Naive thymus-derived CD4-positive, alpha-beta T cell (primary cell): ENCODE data around the gene DIS3L2. TPM values are rescaled to one million over a fixed set of nuclear protein-coding genes. Genes with fewer than 3 reads are reported as not detected.
"Not testable (repeated sequence)": the region's sequence is repeated elsewhere in the genome, so short reads cannot be mapped to it uniquely, and the experiment has no call there.

Experiments
- ATAC-seq: fragments of 150-1000 bp; cut with Tn5 transposase; 2 replicates; pipeline ENCODE4 v1.10.0; 2021; ENCODE audit warnings: mild to moderate bottlenecking, moderate library complexity
- CTCF ChIA-PET: fragments of 350-600 bp; sonication (Branson Sonifier 250); formaldehyde crosslinking; loops from one replicate; lab custom pipeline; 2021; ENCODE audit warnings: antibody characterized with exemption; lab: Charles Lee
- POLR2A ChIA-PET: fragments of 350-600 bp; sonication (Branson Sonifier 250); formaldehyde crosslinking; loops from one replicate; lab custom pipeline; 2021; ENCODE audit warnings: antibody characterized with exemption, inconsistent platforms; lab: Charles Lee
- DNase-seq, 9 donors: peaks; one replicate each; pipeline versions ENCODE4 v3.0.0 to v3.0.0-alpha.2; 2020 to 2022; ENCODE audit warnings: mixed read lengths in 1 of 9
- H3K27ac ChIP-seq: one replicate; pipeline ENCODE4 v1.7.0; 2013; ENCODE audit warnings: mild to moderate bottlenecking, low read depth, low read length, moderate library complexity
- H3K27me3 ChIP-seq, 2 donors: one replicate each; pipeline ENCODE4 v1.7.0; 2013; ENCODE audit warnings: low read length in 2 of 2, mild to moderate bottlenecking in 2 of 2, moderate library complexity in 2 of 2; ENCODE audit not compliant: control insufficient read depth in 2 of 2, insufficient read depth in 2 of 2
- H3K36me3 ChIP-seq, 3 experiments: 1 replicate in 2 of 3; 2 replicates in 1 of 3; pipeline ENCODE4 v1.7.0; 2013; ENCODE audit warnings: low read length in 3 of 3, mild to moderate bottlenecking in 3 of 3, moderate library complexity in 1 of 3; ENCODE audit not compliant: insufficient read depth in 3 of 3, control insufficient read depth in 2 of 3
- H3K4me1 ChIP-seq, 2 donors: one replicate each; pipeline ENCODE4 v1.7.0; 2013; ENCODE audit warnings: low read length in 2 of 2, mild to moderate bottlenecking in 2 of 2, moderate library complexity in 1 of 2; ENCODE audit not compliant: control insufficient read depth in 2 of 2, insufficient read depth in 2 of 2
- H3K4me3 ChIP-seq: 2 replicates; pipeline ENCODE4 v1.7.0; 2013; ENCODE audit warnings: mild to moderate bottlenecking, low read length
- H3K9me3 ChIP-seq, 3 experiments: 1 replicate in 2 of 3; 2 replicates in 1 of 3; pipeline ENCODE4 v1.7.0; 2013; ENCODE audit warnings: low read length in 3 of 3; ENCODE audit not compliant: control insufficient read depth in 2 of 3
- H3K27ac Mint-ChIP-seq, 9 donors: one replicate each; pipeline ENCODE4 v1.8.0; 2020 to 2022; ENCODE audit warnings: mixed read lengths in 9 of 9, mild to moderate bottlenecking in 8 of 9, moderate library complexity in 5 of 9, inconsistent platforms in 2 of 9
- H3K27me3 Mint-ChIP-seq, 5 donors: one replicate each; pipeline ENCODE4 v1.8.0; 2021 to 2022; ENCODE audit warnings: mixed read lengths in 5 of 5, mild to moderate bottlenecking in 1 of 5
- H3K36me3 Mint-ChIP-seq, 5 donors: one replicate each; pipeline ENCODE4 v1.8.0; 2020 to 2022; ENCODE audit warnings: mixed read lengths in 5 of 5, mild to moderate bottlenecking in 3 of 5, inconsistent platforms in 1 of 5
- H3K4me1 Mint-ChIP-seq, 7 donors: one replicate each; pipeline ENCODE4 v1.8.0; 2020 to 2022; ENCODE audit warnings: mixed read lengths in 7 of 7, mild to moderate bottlenecking in 3 of 7, inconsistent platforms in 1 of 7
- H3K4me3 Mint-ChIP-seq, 10 donors: one replicate each; pipeline ENCODE4 v1.8.0; 2020 to 2022; ENCODE audit warnings: mild to moderate bottlenecking in 10 of 10, mixed read lengths in 10 of 10, moderate library complexity in 6 of 10, inconsistent platforms in 2 of 10
- H3K9me3 Mint-ChIP-seq, 11 donors: one replicate each; pipeline ENCODE4 v1.8.0; 2020 to 2022; ENCODE audit warnings: mixed read lengths in 11 of 11, mild to moderate bottlenecking in 4 of 11, inconsistent platforms in 1 of 11, moderate library complexity in 1 of 11
- intact Hi-C, 2 donors: fragments of 100-400 bp; cut with micrococcal nuclease; formaldehyde crosslinking; loops; one replicate each; pipeline ENCODE4 v1.15.1; 2023
- polyA plus RNA-seq, 2 donors: library from polyadenylated mRNA; unstranded; fragments of 300-500 nt; fragmentation: Illumina TruSeq; gene quantifications; one replicate each; pipeline ENCODE4 v1.2.3, GENCODE V29; 2021
- total RNA-seq, 6 experiments: library from RNA in 5 of 6; stranded (reverse) in 5 of 6; gene quantifications; 1 replicate in 5 of 6; 2 replicates in 1 of 6; pipeline ENCODE4 v1.2.3 and lab custom pipeline; 2021 to 2026

DIS3L2 gene
- total and polyA plus RNA-seq, 7 experiments from 2014 or later = 17.9 to 78.4 (median 59.7) TPM

DNA sequence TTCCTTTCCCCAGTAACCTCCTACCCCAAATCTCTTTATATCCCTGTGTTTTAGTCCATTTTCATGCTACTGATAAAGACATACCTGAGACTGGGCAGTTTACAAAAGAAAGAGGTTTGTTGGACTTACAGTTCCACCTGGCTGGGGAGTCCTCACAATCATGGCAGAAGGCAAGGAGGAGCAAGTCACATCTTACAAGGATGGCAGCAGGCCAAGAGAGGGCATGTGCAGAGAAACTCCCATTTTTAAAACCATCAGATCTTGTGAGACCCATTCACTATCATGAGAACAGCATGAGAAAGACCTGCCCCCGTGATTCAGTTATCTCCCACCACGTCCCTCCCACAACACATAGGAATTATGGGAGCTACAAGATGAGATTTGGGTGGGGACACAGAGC, 352.1 kb downstream of the DIS3L2 start:
- Mint-ChIP-seq H3K36me3 (peaks cover 0 to 26% (median 6%) of the 10 kb centered on the region in 5 donors), H3K4me3 (peak overlapping the region in 9 of 10 donors; percentile 6 to 78 (median 53)), H3K27ac (peak overlapping the region in 8 of 9 donors; percentile 54 to 92 (median 74)), H3K9me3 (peaks cover 0 to 18% (median 6%) of the 10 kb centered on the region in 11 donors), H3K4me1 (peaks cover 62 to 100% (median 94%) of the 10 kb centered on the region in 7 donors)
- DNase-seq, H3K27me3 Mint-ChIP-seq, H3K4me3 ChIP-seq, POLR2A ChIA-PET, CTCF ChIA-PET, H3K27ac ChIP-seq, H3K36me3 ChIP-seq, H3K9me3 ChIP-seq, ATAC-seq, H3K27me3 ChIP-seq: not testable (repeated sequence)
- H3K4me1 ChIP-seq = peaks cover 66 to 78% of the 10 kb centered on the region in 2 donors
- intact Hi-C loops = loop anchor here in 1 of 2 donors (10.0 kb wide), 1 partner anchor 529 kb away; the partner anchor contains the start of genes COPS7B and PDE6D

DNA sequence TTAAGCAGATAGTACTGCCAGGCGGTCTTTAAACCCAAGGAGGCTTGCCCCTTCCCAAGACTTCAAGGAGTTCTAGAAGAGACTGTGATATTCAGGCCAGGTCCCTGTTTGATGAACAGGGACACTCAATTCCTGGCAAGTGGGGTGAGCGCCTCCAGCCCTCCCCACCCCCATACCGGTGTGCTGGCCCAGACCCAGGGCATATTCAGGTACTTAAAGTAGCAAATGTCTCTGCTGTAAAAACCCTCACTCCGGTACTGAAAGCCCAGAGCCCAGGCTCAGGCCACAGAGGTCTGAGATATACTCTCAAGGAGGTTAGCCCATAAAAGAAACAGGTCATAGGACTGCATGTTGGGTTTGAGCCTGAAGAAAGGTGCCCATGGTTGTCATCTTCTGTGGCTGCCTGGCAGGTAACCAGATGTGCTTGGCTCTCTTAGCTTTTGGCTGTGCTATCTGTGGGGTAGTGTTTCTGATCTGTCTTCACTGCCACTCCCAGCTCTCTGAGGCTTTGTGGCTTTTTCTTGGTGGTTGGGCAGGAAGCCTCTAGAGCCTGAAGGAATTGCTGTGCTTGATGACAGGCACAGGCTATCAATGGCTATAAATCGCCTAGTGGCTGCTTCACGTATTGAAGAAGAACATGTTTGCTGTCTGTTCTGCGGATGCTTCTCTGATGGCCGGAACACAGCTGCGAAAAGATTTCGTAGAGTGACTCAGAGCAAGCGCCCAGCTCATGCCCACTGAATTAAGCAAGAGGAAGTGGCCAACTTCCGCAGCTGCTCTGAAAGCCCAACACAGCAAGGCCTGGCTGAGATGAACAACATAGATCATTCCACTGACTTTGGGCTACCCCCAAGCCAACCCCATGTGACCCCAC, 353.8 kb downstream of the DIS3L2 start:
- Histone ChIP-seq H3K9me3 (no peaks in the 10 kb centered on the region), H3K27ac (peak overlapping the region; percentile 62), H3K4me3 (peak overlapping the region; percentile 25), H3K27me3 (no peaks in the 10 kb centered on the region), H3K4me1 (peaks cover 64 to 77% of the 10 kb centered on the region in 2 donors), H3K36me3 (no peaks in the 10 kb centered on the region)
- peaks cover 0 to 26% (median 6%) of the 10 kb centered on the region in 5 donors for H3K36me3 Mint-ChIP-seq
- peaks cover 0 to 18% (median 6%) of the 10 kb centered on the region in 11 donors for H3K9me3 Mint-ChIP-seq
- ATAC-seq = peak; percentile 91
- intact Hi-C loops = loop anchor here (1.0 to 10.0 kb wide), 6 partner anchors 8 to 608 kb away; partner anchors contain the start of genes COPS7B (in 1 of the 2), DIS3L2 (in 1 of the 2), PDE6D (in 1 of the 2) and PTMA (in 1 of the 2)
- peaks cover 62 to 100% (median 94%) of the 10 kb centered on the region in 7 donors for H3K4me1 Mint-ChIP-seq
- peak overlapping the region; percentile 90 to 97 (median 92) for H3K27ac Mint-ChIP-seq
- DNase-seq = peak; percentile 31 to 78 (median 70)
- peak overlapping the region; percentile 66 to 88 (median 78) for H3K4me3 Mint-ChIP-seq
- POLR2A ChIA-PET = interaction anchor here (0.6 to 1.7 kb wide), 6 partner anchors 9 to 410 kb away, joined by 3 to 6 read pairs (median 4); partner anchors contain the start of gene DIS3L2
- CTCF ChIA-PET = interaction anchor here (0.6 to 2.2 kb wide), 10 partner anchors 9 to 1041 kb away, joined by 3 to 12 read pairs (median 3); no protein-coding TSS in a partner anchor
- no peaks in the 10 kb centered on the region for H3K27me3 Mint-ChIP-seq

DNA sequence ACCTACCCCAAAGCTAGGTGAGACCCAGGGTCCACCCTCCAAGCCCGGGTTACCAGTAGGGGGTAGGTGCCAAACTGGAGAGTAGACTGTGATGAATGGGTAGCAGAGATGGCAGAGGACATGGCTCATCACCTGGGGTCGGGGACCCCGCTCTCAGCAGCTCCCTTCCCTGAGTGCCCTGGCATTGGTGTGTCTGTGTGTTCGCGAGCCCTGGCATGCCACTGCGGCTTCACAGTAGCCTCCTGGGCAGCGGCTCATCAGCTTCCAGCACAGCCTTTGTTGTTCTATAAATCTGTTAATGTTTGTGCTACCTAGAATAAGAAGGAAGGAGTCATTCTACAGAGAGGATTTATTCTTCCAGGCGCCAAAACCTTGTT, 354.4 kb downstream of the DIS3L2 start:
- ATAC-seq (no peak), DNase-seq (no peak)
- Mint-ChIP-seq H3K27me3 (no peaks in the 10 kb centered on the region), H3K4me3 (peak overlapping the region; percentile 66 to 88 (median 78)), H3K36me3 (peaks cover 0 to 25% (median 6%) of the 10 kb centered on the region in 5 donors), H3K9me3 (peaks cover 0 to 18% (median 6%) of the 10 kb centered on the region in 11 donors), H3K4me1 (peaks cover 58 to 100% (median 94%) of the 10 kb centered on the region in 7 donors), H3K27ac (peak overlapping the region; percentile 90 to 97 (median 92))
- no peaks in the 10 kb centered on the region for H3K27me3 ChIP-seq
- H3K4me1 ChIP-seq = peaks cover 58 to 77% of the 10 kb centered on the region in 2 donors
- POLR2A ChIA-PET = interaction anchor here (0.6 to 1.7 kb wide), 6 partner anchors 8 to 410 kb away, joined by 3 to 6 read pairs (median 4); partner anchors contain the start of gene DIS3L2
- H3K4me3 ChIP-seq = peak overlapping the region; percentile 9
- no peaks in the 10 kb centered on the region for H3K9me3 ChIP-seq
- H3K27ac ChIP-seq = peak overlapping the region; percentile 62
- intact Hi-C loops = loop anchor here (1.0 to 10.0 kb wide), 6 partner anchors 7 to 609 kb away; partner anchors contain the start of genes COPS7B (in 1 of the 2), DIS3L2 (in 1 of the 2), PDE6D (in 1 of the 2) and PTMA (in 1 of the 2)
- CTCF ChIA-PET = interaction anchor here (0.7 to 2.2 kb wide), 7 partner anchors 8 to 124 kb away, joined by 3 to 12 read pairs (median 3); no protein-coding TSS in a partner anchor
- H3K36me3 ChIP-seq = no peaks in the 10 kb centered on the region

DNA sequence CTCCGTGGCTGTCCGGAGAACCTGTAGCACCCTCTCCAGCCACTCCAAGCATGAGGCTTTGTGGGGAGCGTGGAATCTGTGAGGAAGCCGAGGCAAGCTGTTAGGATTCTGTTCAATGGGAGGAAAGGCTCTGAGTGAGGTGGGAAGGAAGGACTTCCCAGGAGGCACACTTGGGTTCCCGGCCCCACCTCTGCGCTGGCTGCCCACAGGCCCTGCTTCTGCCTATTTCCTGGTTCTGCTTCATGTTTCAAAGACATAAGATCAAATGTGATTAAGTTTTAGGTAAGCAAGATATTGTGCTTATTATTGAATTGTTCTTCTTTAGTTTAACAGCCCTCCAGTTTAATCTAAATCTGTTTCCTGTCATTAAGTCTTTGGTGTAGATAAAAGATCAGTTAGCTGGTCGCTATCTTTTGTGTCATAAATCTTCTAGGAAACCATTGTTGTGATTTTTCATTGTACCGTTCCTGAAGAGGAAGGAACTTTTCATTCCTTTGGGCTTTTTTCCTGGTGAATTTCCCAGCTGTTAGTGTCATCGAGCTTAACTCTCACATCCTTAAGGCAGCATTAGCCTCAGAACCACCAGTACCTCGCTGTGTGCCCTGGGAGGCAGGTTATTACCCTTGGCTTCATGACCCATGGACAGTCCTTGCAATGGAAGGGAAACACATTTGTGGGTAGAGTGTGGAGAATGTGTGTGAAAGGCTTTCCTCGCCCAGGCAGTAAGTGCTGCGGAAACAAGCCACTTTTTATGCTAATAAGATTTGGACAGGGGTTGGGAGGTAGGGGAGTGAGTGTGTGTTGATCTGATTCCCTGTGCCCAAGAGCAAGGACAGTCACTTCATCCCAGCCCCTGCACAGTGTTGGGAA, 355.2 kb downstream of the DIS3L2 start:
- Mint-ChIP-seq H3K4me3 (peak overlapping the region; percentile 63 to 88 (median 78)), H3K36me3 (peaks cover 0 to 23% (median 6%) of the 10 kb centered on the region in 5 donors), H3K4me1 (peaks cover 59 to 100% (median 94%) of the 10 kb centered on the region in 7 donors), H3K9me3 (peaks cover 0 to 18% (median 6%) of the 10 kb centered on the region in 11 donors), H3K27me3 (no peaks in the 10 kb centered on the region), H3K27ac (peak overlapping the region; percentile 90 to 97 (median 92))
- intact Hi-C loops = loop anchor here (5.0 to 10.0 kb wide), 3 partner anchors 179 to 609 kb away; partner anchors contain the start of genes COPS7B (in 1 of the 2), PDE6D (in 1 of the 2) and PTMA (in 1 of the 2)
- no peak for DNase-seq
- ATAC-seq = no peak
- no peaks in the 10 kb centered on the region for H3K36me3 ChIP-seq
- peak overlapping the region; percentile 9 for H3K4me3 ChIP-seq
- H3K27me3 ChIP-seq = no peaks in the 10 kb centered on the region
- no peaks in the 10 kb centered on the region for H3K9me3 ChIP-seq
- H3K27ac ChIP-seq = peak overlapping the region; percentile 62
- POLR2A ChIA-PET = no interaction called here
- H3K4me1 ChIP-seq = peaks cover 56 to 81% of the 10 kb centered on the region in 2 donors
- CTCF ChIA-PET = interaction anchor here (2.2 kb wide), 1 partner anchor 10 kb away, joined by 10 read pairs; no protein-coding TSS in a partner anchor

DNA sequence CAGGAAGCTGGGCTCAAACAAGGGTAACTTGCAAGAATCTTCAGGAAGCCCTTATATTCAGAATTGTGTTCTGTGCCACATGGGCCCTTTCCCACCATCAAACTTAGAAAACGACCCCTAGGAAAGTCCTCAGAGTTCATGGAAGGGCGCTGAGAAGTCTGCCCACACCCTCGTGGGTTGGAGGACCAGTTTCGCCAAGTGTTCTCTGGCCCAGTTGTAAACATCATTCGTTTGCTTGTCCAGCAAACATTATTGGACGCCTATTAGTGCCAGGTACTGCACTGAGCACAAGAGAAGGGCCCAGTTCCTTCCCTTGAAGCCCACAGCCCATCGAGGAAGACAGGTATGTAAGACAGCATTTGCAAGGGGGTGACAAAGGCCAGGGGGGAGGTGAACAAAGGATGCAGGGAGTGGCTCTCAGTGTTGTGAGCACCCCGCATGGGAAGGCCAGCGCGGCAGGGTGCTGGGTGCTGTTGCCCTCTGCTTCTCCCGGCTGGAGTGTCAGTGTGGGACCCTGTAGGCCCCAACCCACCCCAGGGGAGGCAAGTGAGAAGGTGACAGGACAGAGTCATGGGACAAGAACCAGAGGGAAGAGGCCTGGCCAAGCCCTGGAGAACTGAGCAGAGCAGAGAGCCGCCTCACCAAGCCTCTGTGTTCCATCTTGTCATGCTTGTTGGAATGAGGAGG, 356.8 kb downstream of the DIS3L2 start:
- Mint-ChIP-seq H3K4me1 (peaks cover 62 to 99% (median 92%) of the 10 kb centered on the region in 7 donors), H3K36me3 (peaks cover 0 to 13% (median 4%) of the 10 kb centered on the region in 5 donors), H3K4me3 (peak overlapping the region in 8 of 10 donors; percentile 12 to 78 (median 50)), H3K9me3 (peaks cover 0 to 13% (median 6%) of the 10 kb centered on the region in 11 donors), H3K27ac (peak overlapping the region; percentile 66 to 96 (median 91)), H3K27me3 (no peaks in the 10 kb centered on the region)
- peaks cover 68 to 96% of the 10 kb centered on the region in 2 donors for H3K4me1 ChIP-seq
- H3K4me3 ChIP-seq = no peak overlapping the region
- no peak for ATAC-seq
- H3K27me3 ChIP-seq = no peaks in the 10 kb centered on the region
- no peaks in the 10 kb centered on the region for H3K9me3 ChIP-seq
- ChIA-PET POLR2A (interaction anchor here (0.6 to 1.0 kb wide), 2 partner anchors 408 to 612 kb away, joined by 3 read pairs; no protein-coding TSS in a partner anchor), CTCF (no interaction called here)
- no peaks in the 10 kb centered on the region for H3K36me3 ChIP-seq
- peak overlapping the region; percentile 69 for H3K27ac ChIP-seq
- intact Hi-C loops = loop anchor here (5.0 to 10.0 kb wide), 3 partner anchors 181 to 611 kb away; partner anchors contain the start of genes COPS7B (in 1 of the 2), PDE6D (in 1 of the 2) and PTMA (in 1 of the 2)
- DNase-seq = no peak
